Colon (tissue), 2 donors: Measurements from ENCODE around the gene DSCAM.
"Not testable (repeated sequence)": the region's sequence is repeated elsewhere in the genome, so short reads cannot be mapped to it uniquely, and the experiment has no call there.

Source experiments
- FAIRE-seq: peaks from 2 replicates; lab custom pipeline; 2012; peaks lifted over from hg19 to GRCh38; lab: Jason Lieb, UNC
- donor health status: control.
- donor health status: control.

DSCAM gene

GRCh38 chr21:40447016-40447415 is 399.9 kb downstream of the DSCAM start:
- no peak for FAIRE-seq

- no peak for FAIRE-seq
Measured at GRCh38 chr21:40445349-40445921, 401.5 kb downstream of the DSCAM start.

GRCh38 chr21:40439581-40439980 is 407.4 kb downstream of the DSCAM start:
- FAIRE-seq, result not testable (repeated sequence)

DNA sequence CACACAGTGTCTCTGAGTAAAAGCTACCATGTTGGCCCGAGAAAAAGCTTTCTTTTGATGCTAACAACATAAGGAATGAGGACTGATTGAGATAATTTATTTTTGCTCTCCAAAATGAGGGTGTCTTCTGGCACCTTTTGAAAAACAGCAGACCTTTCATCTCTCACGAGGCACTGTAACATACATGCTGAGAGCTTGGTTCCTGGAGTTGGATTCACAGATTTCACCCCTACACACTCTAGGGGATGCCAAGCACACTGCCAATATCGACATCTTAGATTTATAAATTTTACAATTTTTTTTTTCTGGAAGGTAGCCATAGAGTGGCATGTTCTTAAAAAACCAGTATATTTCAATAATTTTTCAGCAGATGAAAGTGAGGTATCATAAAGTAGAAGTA is 408.3 kb downstream of the DSCAM start:
- FAIRE-seq, result no peak

GRCh38 chr21:40436261-40436660 is 410.7 kb downstream of the DSCAM start:
- FAIRE-seq, result no peak

GRCh38 chr21:40433538-40433937 is 413.4 kb downstream of the DSCAM start:
- no peak for FAIRE-seq

- no peak for FAIRE-seq
Measured at GRCh38 chr21:40425981-40426380, 421.0 kb downstream of the DSCAM start.

DNA sequence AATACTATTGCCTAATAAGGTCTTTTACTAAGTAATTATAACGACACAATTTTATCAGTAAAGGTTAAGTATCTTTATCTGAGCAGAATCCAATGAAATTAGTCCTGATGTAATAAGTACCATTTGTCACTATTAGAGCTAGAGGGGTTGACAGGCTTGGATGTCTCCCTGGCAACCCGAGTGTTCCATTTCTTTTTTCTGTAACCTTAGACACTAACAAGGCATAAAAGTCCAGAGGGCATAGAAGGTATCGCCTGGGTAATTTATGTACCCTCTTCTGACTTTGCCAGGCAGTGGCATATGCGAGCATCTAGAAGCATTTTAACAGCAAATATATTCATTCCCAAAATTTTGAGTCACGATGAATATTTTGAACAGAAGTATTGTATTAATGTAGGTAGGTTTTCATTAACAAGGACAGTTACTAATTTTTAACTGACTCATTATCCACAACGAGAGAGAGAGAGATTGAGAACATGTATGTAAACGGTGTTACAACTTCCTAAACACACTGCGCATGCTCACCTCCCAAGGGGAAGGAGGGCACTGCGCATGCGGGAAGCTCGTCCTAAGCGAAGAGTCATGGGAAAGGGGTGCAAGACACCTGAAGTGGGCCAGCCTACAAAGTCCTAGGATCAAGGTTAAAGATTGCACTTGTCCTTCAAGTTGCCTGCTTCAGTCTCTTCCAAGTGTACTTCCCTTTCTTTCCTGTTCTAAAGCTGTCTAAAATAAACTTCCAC is 423.9 kb downstream of the DSCAM start:
- no peak for FAIRE-seq

- no peak for FAIRE-seq
Measured at GRCh38 chr21:40421121-40421520, 425.8 kb downstream of the DSCAM start.

GRCh38 chr21:40416572-40416971 is 430.4 kb downstream of the DSCAM start:
- no peak for FAIRE-seq

DNA sequence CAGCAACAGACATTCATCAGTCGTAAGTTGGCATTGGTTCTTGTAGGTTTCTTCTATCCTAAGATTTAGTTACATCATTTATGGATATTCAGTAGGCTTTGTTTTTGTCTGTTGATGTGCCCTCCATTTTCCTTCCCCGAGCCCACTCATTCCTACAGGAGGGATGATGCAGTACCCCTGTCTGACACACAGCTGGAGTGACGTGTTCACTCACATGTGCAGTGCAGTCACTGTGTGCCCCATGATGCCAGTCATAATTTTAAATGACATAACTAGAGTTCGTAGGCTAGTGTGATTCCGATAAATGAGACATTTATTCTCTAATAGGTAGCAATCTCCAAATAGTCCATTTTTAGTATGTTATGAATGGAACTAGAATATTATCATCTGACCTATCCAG is 438.4 kb downstream of the DSCAM start:
- FAIRE-seq, result no peak

DNA sequence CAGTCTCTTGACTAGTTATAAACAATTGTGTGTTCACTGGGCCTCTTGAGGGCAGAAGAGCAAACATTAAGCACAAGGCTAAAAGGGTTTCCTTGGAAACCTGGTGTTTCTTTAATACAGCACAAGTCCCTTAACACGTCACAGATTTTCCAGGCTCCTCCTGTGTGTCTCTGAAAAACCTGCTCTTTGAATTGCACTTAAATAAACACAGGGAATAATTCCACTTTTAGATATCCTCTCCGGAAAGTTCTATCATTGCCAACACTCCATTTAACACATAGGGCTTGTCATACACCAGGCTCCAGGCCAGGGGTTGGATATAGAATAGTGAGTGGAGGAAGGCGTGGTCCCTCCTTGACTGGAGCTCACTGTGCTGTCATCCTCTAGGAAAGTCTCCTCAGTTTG is 442.6 kb downstream of the DSCAM start:
- FAIRE-seq, result no peak

- FAIRE-seq, result no peak
Measured at GRCh38 chr21:40402884-40403582, 443.9 kb downstream of the DSCAM start.

DNA sequence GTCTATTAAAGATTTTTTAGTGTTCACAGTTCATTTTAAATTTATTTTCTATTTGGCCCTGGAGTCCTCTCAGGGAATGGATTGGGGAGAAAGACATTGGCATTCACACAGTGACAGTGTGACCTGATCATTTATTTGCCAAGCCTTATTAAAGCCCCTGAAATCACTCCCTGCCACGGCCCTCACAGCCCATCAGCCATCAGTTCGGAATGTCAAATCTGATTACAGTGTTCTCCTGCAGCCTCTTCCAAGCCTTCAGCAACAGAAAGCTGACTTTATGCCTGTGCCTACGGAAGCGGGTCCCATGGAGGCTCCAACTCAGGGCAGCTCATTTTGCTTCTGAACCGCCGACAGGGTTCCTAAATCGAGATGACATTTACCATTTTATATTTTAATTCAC is 451.2 kb downstream of the DSCAM start:
- no peak for FAIRE-seq

DNA sequence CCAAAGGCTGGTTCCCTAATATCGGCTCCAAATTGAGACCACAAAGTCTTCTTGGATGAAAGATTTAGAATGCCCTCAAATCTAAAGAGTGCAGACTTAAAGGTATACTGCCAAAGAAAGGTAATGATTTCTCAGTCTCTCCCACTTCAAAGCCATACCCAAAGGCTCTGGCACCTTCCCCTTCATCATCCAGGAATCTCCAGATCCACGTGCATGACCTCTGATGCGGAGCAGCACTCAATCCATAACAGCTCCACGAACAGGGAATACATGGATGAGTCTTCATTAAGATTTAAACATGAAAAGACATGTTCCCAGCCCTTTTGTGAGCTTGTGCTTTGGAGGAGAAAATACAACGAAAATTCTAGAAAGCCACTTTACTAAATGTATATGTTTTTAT is 453.9 kb downstream of the DSCAM start:
- no peak for FAIRE-seq

DNA sequence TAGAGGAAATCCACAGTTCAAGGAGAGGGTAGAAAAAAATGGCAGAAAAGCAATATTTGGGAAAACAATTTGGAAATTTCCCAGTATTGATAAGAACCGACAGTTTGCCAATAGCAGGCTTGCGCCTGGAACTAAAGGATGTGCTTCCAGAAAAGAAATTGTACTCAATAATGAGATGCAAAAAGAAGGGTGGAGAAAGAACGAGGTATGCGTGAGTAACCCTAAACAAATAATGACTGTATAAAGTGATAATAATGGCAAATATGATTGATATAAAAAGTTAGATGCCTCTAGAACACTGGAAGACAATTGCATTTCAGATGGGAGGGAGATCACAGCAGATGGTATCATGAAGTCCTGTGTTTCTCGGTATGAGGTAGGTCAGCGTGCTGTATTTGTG is 458.9 kb downstream of the DSCAM start:
- FAIRE-seq, result no peak

DNA sequence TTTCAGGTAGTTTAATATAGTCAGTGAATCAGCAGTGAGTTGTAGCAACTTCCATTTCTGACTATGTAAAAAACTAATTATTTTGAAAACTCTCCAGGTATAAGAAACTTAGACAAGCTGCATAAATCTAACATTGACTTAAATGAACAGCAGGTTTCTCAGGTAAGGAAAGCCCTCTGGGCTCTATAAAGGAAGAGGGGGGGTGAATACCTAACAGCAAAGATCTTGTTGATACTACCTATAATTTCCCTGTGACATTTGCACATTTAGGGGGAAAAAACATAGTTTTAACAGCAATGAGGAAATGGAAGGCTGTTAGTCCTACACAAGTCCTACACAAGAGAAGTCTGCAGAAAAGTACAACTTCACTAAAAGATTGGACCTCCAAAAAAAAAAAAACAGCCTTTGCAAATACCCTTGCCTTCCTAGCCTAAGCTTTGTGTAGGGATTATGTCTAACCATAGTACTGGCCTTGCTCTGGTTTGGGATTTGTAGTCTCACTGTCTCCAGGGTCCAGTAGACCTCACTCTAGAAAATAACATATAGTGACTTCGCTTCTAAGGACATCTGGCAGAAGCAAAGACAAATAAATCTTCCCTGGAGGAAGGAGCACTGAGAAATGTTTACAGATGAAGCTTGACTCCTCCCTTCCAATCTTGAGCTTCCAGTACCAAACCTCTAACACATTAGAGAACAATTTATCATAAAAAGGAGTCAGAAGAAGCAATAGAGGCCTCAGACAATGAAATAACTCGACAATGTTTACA is 459.8 kb downstream of the DSCAM start:
- no peak for FAIRE-seq

DNA sequence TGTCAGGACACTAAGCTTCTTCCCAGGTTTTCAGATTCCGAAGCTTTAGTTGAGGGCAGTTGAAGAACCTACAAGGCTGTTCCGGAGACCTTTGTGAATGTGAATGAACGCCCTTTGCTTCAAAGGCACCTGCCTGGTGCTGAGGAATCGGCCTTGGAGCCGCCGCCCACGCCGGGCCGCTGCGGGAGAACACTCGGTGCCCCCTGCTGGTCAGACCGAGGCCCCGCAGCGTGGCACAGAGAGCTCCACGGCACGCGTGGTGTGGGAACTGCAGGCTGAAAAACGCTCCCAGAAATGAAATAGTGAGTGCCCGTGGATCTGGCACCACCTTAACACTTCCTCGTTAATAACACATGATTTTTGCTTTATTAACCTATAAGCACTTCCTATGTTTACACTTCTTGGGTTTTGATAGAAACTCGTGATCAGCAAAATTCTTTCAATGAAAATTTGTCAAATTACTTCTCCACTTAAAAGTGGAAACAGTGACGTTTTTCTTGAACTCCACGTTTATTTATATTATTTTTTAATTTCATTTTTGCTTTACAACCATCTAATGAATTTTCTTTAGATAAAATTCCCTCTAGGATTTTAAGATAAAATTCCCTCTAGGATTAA is 460.6 kb downstream of the DSCAM start:
- FAIRE-seq, result peak; percentile 49

DNA sequence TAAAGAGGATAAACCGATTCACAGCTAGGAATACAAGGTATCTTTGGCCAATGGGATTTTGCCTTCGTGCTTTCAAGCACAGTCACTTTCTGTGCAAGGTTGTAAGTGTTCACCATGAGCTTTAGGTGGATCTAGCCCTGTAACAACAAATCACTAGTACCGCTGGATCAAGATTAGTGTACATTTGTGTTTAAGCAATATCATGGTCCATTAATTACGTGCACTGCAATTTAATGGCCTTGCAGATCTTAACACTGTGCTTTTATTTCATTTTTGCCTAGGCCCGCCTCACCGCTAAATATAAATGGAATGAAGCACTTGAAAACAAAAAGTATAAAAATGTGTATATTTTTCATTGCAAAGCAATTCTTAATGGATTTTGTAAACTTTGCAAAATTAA is 461.1 kb downstream of the DSCAM start:
- FAIRE-seq, result no peak

GRCh38 chr21:40383951-40384350 is 463.0 kb downstream of the DSCAM start:
- no peak for FAIRE-seq

- no peak for FAIRE-seq
Measured at GRCh38 chr21:40381111-40381510, 465.8 kb downstream of the DSCAM start.
